ENCODE data around the gene RPL12.

The RPL12 gene

GRCh38 chr9:127444283-127444920, 6.8 kb downstream of the RPL12 start:
- Histone ChIP-seq H3K36me3 (ENCODE audit: insufficient read depth, low read length) (peaks cover 55% of the 10 kb centered on the region), H3K9me3 (ENCODE audit: control insufficient read depth, insufficient read depth, low read length) (no peaks in the 10 kb centered on the region; the same call in 1 of the 2 replicates), H3K9ac (ENCODE audit: low read depth, low read length) (no peak overlapping the region), H3K4me1 (ENCODE audit: insufficient read depth, low read length) (peaks cover 4% of the 10 kb centered on the region; the same call in 1 of the 2 replicates)

DNA sequence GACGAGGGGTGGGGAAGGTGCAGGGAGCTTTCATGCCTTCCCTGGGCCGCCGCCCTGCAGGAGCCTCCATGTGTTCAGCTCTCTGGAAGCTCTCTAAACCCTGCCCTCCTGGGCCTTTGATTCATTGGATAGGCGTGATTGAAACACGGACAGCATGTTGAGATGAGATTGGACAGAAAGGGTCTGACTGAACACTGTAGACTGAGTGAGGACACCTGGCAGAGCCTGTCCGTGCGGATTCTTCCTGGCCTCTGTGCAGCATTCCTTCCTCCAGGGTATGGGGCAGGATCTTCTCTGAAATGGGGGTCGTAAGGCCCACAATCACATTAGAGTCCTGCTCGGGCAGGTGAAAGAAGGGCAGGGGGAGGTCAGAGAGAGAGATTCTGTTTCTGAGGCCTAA, 12.8 kb downstream of the RPL12 start:
- Histone ChIP-seq H3K9ac (ENCODE audit: low read depth, low read length) (no peak overlapping the region), H3K4me1 (ENCODE audit: insufficient read depth, low read length) (no peaks in the 10 kb centered on the region), H3K36me3 (ENCODE audit: insufficient read depth, low read length) (peaks cover 25% of the 10 kb centered on the region; the same call in 1 of the 2 replicates), H3K9me3 (ENCODE audit: control insufficient read depth, insufficient read depth, low read length) (no peaks in the 10 kb centered on the region)

- Histone ChIP-seq H3K9ac (ENCODE audit: low read depth, low read length) (no peak overlapping the region), H3K36me3 (ENCODE audit: insufficient read depth, low read length) (peaks cover 29% of the 10 kb centered on the region; the same call in 1 of the 2 replicates), H3K9me3 (ENCODE audit: control insufficient read depth, insufficient read depth, low read length) (no peaks in the 10 kb centered on the region), H3K4me1 (ENCODE audit: insufficient read depth, low read length) (no peaks in the 10 kb centered on the region)
These were observed 13.5 kb downstream of the RPL12 start for GRCh38 chr9:127437497-127438264.

DNA sequence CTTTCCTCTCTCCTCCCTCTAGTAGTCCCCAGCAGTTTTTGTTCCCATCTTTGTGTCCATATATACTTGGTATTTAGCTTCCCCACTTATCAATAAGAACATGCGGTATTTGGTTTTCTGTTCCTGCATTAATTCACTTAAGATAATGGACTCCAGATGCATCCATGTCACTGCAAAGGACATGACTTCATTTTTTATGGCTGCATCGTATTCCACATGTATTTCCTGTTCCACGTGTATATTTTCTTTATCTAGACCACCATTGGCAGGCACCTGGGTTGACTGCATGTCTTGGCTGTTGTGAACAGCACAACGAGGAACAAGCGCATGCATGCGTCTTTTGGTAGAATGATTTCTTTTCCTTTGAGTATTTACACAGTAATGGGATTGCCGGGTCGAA, 20.8 kb downstream of the RPL12 start:
- no peak overlapping the region for H3K9ac ChIP-seq (ENCODE audit: low read depth, low read length)
- no peaks in the 10 kb centered on the region for H3K4me1 ChIP-seq (ENCODE audit: insufficient read depth, low read length)
- peaks cover 20% of the 10 kb centered on the region for H3K36me3 ChIP-seq (ENCODE audit: insufficient read depth, low read length)
- no peaks in the 10 kb centered on the region for H3K9me3 ChIP-seq (ENCODE audit: control insufficient read depth, insufficient read depth, low read length)

DNA sequence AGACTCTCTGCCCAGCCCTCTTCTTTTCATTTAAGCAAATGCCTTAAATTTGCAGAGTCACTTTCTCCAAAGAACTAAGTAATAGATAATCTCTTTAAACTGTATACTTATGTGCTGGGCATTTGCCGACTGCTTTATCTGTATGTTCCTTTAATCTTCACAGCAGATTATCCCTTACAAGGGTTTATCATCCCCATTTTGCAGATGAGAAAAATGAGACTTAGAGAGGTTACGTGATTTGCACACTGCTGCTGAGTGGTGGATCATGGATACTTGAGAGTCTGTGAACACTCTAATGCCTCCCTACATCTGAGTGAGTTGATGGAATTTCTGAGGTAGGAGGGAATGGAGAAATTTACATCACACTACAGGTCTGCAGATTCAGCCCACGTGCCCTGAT, 22.9 kb downstream of the RPL12 start:
- Histone ChIP-seq H3K9ac (ENCODE audit: low read depth, low read length) (no peak overlapping the region), H3K9me3 (ENCODE audit: control insufficient read depth, insufficient read depth, low read length) (no peaks in the 10 kb centered on the region), H3K4me1 (ENCODE audit: insufficient read depth, low read length) (no peaks in the 10 kb centered on the region; the same call in 1 of the 2 replicates), H3K36me3 (ENCODE audit: insufficient read depth, low read length) (peaks cover 10% of the 10 kb centered on the region)

DNA sequence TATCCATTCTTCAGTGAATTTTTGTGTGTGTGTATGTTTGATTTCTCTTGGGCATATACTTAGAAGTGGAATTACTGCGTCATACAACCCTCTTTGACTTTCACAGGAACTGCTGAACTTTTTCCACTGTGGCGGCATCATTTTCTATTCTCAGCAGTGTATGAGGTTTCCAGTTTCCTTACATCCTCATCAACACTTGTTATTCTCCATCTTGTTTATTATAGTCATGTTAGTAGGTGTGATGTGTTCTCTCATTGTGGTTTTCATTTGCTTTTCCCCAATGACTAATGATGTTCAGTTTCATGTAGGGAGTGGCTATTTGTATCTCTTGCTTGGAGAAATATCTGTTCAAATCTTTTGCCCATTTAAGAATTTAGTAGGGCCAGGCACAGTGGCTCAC, 24.4 kb downstream of the RPL12 start:
- Histone ChIP-seq H3K9ac (ENCODE audit: low read depth, low read length) (no peak overlapping the region), H3K9me3 (ENCODE audit: control insufficient read depth, insufficient read depth, low read length) (no peaks in the 10 kb centered on the region), H3K4me1 (ENCODE audit: insufficient read depth, low read length) (peaks cover 9% of the 10 kb centered on the region), H3K36me3 (ENCODE audit: insufficient read depth, low read length) (peaks cover 7% of the 10 kb centered on the region)

DNA sequence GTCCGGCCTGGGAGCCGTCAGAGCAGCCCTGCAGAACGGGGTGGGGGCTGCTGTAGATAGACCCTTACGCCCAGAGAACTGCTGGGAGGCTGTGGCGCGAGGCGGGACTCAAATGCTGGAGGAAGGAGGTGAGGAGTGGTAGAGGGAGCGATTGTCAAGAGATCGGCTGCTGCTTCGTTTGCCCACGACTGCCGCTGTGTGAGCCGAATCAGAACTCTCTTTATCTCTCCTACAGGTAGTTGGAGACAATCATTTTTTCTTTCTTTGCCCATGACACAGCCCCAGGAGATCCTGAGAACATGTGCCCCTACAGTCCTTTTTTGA, 26.6 kb downstream of the RPL12 start:
- Histone ChIP-seq H3K36me3 (ENCODE audit: insufficient read depth, low read length) (peaks cover 7% of the 10 kb centered on the region; the same call in 1 of the 2 replicates), H3K9ac (ENCODE audit: low read depth, low read length) (peak overlapping the region; percentile 98), H3K9me3 (ENCODE audit: control insufficient read depth, insufficient read depth, low read length) (no peaks in the 10 kb centered on the region), H3K4me1 (ENCODE audit: insufficient read depth, low read length) (peaks cover 9% of the 10 kb centered on the region)

GRCh38 chr9:127423934-127424675, 27.1 kb downstream of the RPL12 start, which contains the start of gene ZNF79:
TSS of gene ZNF79 (plus strand) at chr9:127424382. CDS start at chr9:127424788, 406 bp downstream.
- H3K9ac ChIP-seq (ENCODE audit: low read depth, low read length), result peak within 1 kb of the TSS; percentile 98
- no peaks in the 10 kb centered on the region for H3K9me3 ChIP-seq (ENCODE audit: control insufficient read depth, insufficient read depth, low read length)
- peaks cover 12% of the 10 kb centered on the region for H3K4me1 ChIP-seq (ENCODE audit: insufficient read depth, low read length)
- peaks cover 7% of the 10 kb centered on the region; the same call in 1 of the 2 replicates for H3K36me3 ChIP-seq (ENCODE audit: insufficient read depth, low read length)

DNA sequence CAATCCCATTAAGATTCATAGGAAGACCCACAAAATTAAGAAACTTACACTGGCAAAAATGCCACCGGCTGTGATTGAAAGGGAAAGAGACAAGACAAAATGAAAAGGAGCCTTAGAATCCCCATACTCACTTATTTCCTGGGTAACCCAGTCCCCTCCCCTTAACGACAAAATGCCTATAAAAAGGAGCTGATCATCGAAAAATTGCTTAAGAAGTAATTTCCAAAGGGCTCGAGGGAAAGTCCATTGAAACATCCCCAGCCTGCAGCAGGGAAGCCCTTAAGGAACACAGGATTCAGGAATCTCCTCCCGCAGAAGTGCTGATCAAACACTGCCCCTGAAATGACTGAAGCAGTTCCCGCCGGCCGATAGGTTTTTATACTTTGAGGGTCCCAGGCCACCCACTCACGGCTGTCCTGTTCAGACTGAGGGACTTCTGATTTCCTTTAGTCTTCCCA, 27.7 kb downstream of the RPL12 start:
- Histone ChIP-seq H3K9me3 (ENCODE audit: control insufficient read depth, insufficient read depth, low read length) (no peaks in the 10 kb centered on the region), H3K9ac (ENCODE audit: low read depth, low read length) (peak overlapping the region; percentile 98), H3K4me1 (ENCODE audit: insufficient read depth, low read length) (peaks cover 15% of the 10 kb centered on the region), H3K36me3 (ENCODE audit: insufficient read depth, low read length) (peaks cover 6% of the 10 kb centered on the region; the same call in 1 of the 2 replicates)

- peaks cover 4% of the 10 kb centered on the region; the same call in 1 of the 2 replicates for H3K36me3 ChIP-seq (ENCODE audit: insufficient read depth, low read length)
- H3K4me1 ChIP-seq (ENCODE audit: insufficient read depth, low read length), result peaks cover 15% of the 10 kb centered on the region
- H3K9ac ChIP-seq (ENCODE audit: low read depth, low read length), result peak overlapping the region; percentile 98; the same call in 1 of the 2 replicates
- no peaks in the 10 kb centered on the region for H3K9me3 ChIP-seq (ENCODE audit: control insufficient read depth, insufficient read depth, low read length)
These were observed 28.4 kb downstream of the RPL12 start for GRCh38 chr9:127422787-127423186.

- Histone ChIP-seq H3K9me3 (ENCODE audit: control insufficient read depth, insufficient read depth, low read length) (no peaks in the 10 kb centered on the region), H3K36me3 (ENCODE audit: insufficient read depth, low read length) (peaks cover 4% of the 10 kb centered on the region; the same call in 1 of the 2 replicates), H3K9ac (ENCODE audit: low read depth, low read length) (no peak overlapping the region), H3K4me1 (ENCODE audit: insufficient read depth, low read length) (peaks cover 15% of the 10 kb centered on the region)
These were observed 28.9 kb downstream of the RPL12 start for GRCh38 chr9:127422133-127422782.

DNA sequence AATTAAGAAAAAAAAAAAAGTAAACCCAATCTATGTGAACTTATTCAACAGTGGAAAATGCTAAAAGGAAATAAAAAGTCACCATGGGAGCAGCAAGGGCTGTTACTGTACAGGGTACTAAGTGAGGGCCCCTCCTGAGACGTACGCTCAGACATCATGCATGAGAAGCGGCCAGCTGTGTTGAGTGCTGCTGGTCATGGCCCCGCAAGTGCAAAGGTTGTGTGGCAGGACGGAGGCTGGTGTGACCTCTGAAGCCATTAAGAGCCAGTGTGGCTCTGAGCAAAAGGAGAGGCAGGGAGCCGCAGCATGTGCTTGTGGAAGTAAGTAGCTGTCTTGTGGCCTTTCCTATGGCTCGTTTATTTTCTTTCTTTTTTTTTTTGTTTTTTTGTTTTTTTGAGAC, 30.1 kb downstream of the RPL12 start:
- Histone ChIP-seq H3K9me3 (ENCODE audit: control insufficient read depth, insufficient read depth, low read length) (no peaks in the 10 kb centered on the region), H3K36me3 (ENCODE audit: insufficient read depth, low read length) (peaks cover 3% of the 10 kb centered on the region; the same call in 1 of the 2 replicates), H3K4me1 (ENCODE audit: insufficient read depth, low read length) (peaks cover 15% of the 10 kb centered on the region), H3K9ac (ENCODE audit: low read depth, low read length) (no peak overlapping the region)

GRCh38 chr9:127419348-127419747, 31.9 kb downstream of the RPL12 start:
- H3K9ac ChIP-seq (ENCODE audit: low read depth, low read length), result no peak overlapping the region
- no peaks in the 10 kb centered on the region for H3K9me3 ChIP-seq (ENCODE audit: control insufficient read depth, insufficient read depth, low read length)
- H3K4me1 ChIP-seq (ENCODE audit: insufficient read depth, low read length), result peaks cover 19% of the 10 kb centered on the region
- H3K36me3 ChIP-seq (ENCODE audit: insufficient read depth, low read length), result no peaks in the 10 kb centered on the region

DNA sequence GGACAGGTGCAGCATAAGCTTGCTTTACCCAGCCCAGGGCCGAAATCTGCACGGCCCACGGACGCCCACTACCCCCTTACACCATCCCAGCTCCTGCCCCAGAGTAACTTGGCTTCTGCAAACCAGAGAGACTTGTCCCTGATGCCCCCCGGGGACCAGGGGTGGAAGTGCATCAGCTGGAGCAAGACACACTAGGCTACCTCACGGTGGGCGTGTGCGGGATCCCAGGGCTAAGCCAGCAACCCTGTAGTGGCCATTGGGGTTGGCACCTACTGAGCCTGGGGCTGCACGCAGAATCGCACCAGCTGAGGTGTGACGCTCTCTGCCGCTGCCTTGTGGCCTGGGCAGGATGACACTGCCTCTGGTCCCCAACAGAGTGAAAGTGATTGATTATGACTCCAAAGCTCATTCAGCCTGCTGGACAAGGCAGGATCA, 33.2 kb downstream of the RPL12 start:
- H3K9ac ChIP-seq (ENCODE audit: low read depth, low read length), result no peak overlapping the region; the same call in 1 of the 2 replicates

More for the DNA sequence above, 33.2 kb downstream of the RPL12 start:
- Histone ChIP-seq H3K4me1 (ENCODE audit: insufficient read depth, low read length) (peaks cover 19% of the 10 kb centered on the region), H3K9me3 (ENCODE audit: control insufficient read depth, insufficient read depth, low read length) (no peaks in the 10 kb centered on the region), H3K36me3 (ENCODE audit: insufficient read depth, low read length) (no peaks in the 10 kb centered on the region)

All from ES-I3 (cell line).